K562 (cell line): ENCODE measurements around the gene NRCAM. TPM values are rescaled to one million over a fixed set of nuclear protein-coding genes. Genes with fewer than 3 reads are reported as not detected.

ENCODE experiments used
- ATAC-seq: fragments of 200-7000 bp; cut with Tn5 transposase; 3 replicates; pipeline ENCODE4 v1.9.1; 2020; ENCODE audit warnings: moderate library complexity
- BruUV-seq: library from RNA; stranded (reverse); fragments of 400-500 nt; replicated peaks from 2 replicates; lab custom pipeline; 2021; lab: Mats Ljungman, UMichigan
- CTCF ChIA-PET: fragments of 300-600 bp; formaldehyde crosslinking; extraction: SDS; loops from one replicate; lab custom pipeline; 2021; ENCODE audit warnings: low intra/inter-chr PET ratio; lab: Yijun Ruan, JAX
- POLR2A ChIA-PET: fragments of 300-600, 350-650 bp; sonication (Branson Sonifier 250); formaldehyde crosslinking; extraction: SDS; loops from one replicate; lab custom pipeline; 2021; ENCODE audit warnings: antibody characterized with exemption, inconsistent platforms; lab: Yijun Ruan, JAX
- DNase-seq, 4 experiments: peaks; one replicate each; pipeline versions ENCODE4 v3.0.0 to v3.0.0-alpha.2; 2011 to 2018; ENCODE audit warnings: low spot score in 3 of 4, mixed read lengths in 3 of 4; ENCODE audit errors: extremely low read depth in 1 of 4
- FAIRE-seq: peaks from 2 replicates; lab custom pipeline; 2011; peaks lifted over from hg19 to GRCh38; lab: Jason Lieb, UNC
- H2AFZ ChIP-seq: 2 replicates; pipeline ENCODE4 v1.6.0; 2011; ENCODE audit warnings: low read depth, low read length, control low read depth, inconsistent platforms
- H3K27ac ChIP-seq: fragments of 200-600 bp; 3 replicates; pipeline ENCODE4 v1.8.0; 2011; ENCODE audit warnings: low read depth, mild to moderate bottlenecking, control low read depth, inconsistent platforms, low read length, moderate library complexity, mixed read lengths; ENCODE audit errors: extremely low read depth
- H3K27me3 ChIP-seq, 2 experiments: fragments of 300-600 bp in 1 of 2; 2 replicates in 1 of 2; 3 replicates in 1 of 2; pipeline versions ENCODE4 v1.6.0 to v1.8.0; 2011; ENCODE audit warnings: inconsistent platforms in 2 of 2, low read length in 2 of 2, mild to moderate bottlenecking in 1 of 2, mixed read lengths in 1 of 2, moderate library complexity in 1 of 2; ENCODE audit not compliant: control insufficient read depth in 2 of 2, insufficient read depth in 2 of 2
- H3K36me3 ChIP-seq: fragments of 300-600 bp; 3 replicates; pipeline ENCODE4 v1.8.0; 2011; ENCODE audit warnings: mild to moderate bottlenecking, low read length, inconsistent platforms; ENCODE audit not compliant: control insufficient read depth, insufficient read depth
- H3K4me1 ChIP-seq, 2 experiments: fragments of 200-600 bp in 1 of 2; replicated peaks in 1 of 2; 2 replicates in 1 of 2; 3 replicates in 1 of 2; pipeline versions ENCODE4 v1.5.1 to v1.8.0; 2011; ENCODE audit warnings: inconsistent platforms in 2 of 2, low read length in 2 of 2, mild to moderate bottlenecking in 1 of 2, mixed read lengths in 1 of 2, moderate library complexity in 1 of 2; ENCODE audit not compliant: control insufficient read depth in 2 of 2, insufficient read depth in 2 of 2
- H3K4me2 ChIP-seq: 2 replicates; pipeline ENCODE4 v1.6.1; 2011; ENCODE audit warnings: low read length, control low read depth, inconsistent platforms, mixed read lengths; ENCODE audit not compliant: insufficient read depth
- H3K4me3 ChIP-seq: fragments of 200-600 bp; sonication (generic), shearing (Covaris generic); 2 replicates; pipeline ENCODE4 v1.5.1; 2016; ENCODE audit warnings: control low read depth, inconsistent platforms
- H3K79me2 ChIP-seq: fragments of 200-600 bp; 3 replicates; pipeline ENCODE4 v1.8.0; 2011; ENCODE audit warnings: low read length, inconsistent platforms; ENCODE audit not compliant: control insufficient read depth, insufficient read depth
- H3K9ac ChIP-seq, 2 experiments: 2 replicates each; pipeline versions ENCODE4 v1.6.0 to v1.6.1; 2011; ENCODE audit warnings: low read depth in 2 of 2, low read length in 2 of 2, control low read depth in 1 of 2, inconsistent platforms in 1 of 2, mild to moderate bottlenecking in 1 of 2, mixed read lengths in 1 of 2; ENCODE audit not compliant: insufficient read depth in 1 of 2
- H3K9me1 ChIP-seq: one replicate; pipeline ENCODE4 v1.6.0; 2011; ENCODE audit warnings: inconsistent platforms, mild to moderate bottlenecking, low read length, moderate library complexity; ENCODE audit not compliant: control insufficient read depth, insufficient read depth
- H3K9me3 ChIP-seq: replicated peaks from 2 replicates; pipeline ENCODE4 v1.5.1; 2011; ENCODE audit warnings: low read depth, low read length, inconsistent platforms; ENCODE audit not compliant: control insufficient read depth, insufficient read depth
- H4K20me1 ChIP-seq: replicated peaks from 2 replicates; pipeline ENCODE4 v1.6.1; 2011; ENCODE audit warnings: low read length, inconsistent platforms, mixed read lengths; ENCODE audit not compliant: control insufficient read depth, insufficient read depth
- CEBPB ChIP-seq: fragments of 450-650 bp; IDR thresholded peaks from 2 replicates; pipeline ENCODE4 v1.6.1; 2016; ENCODE audit warnings: missing genetic modification characterization, missing compliant biosample characterization
- CEBPG ChIP-seq, 3 experiments: fragments of 200-800 bp in 1 of 3; sonication (Bioruptor generic) in 1 of 3; sonication (generic) in 1 of 3; formaldehyde crosslinking in 1 of 3; IDR thresholded peaks in 2 of 3; conservative IDR thresholded peaks in 1 of 3; 2 replicates each; pipeline versions ENCODE4 v1.6.1 to v1.8.0; 2016 to 2022; ENCODE audit warnings: missing compliant biosample characterization in 2 of 3, missing genetic modification characterization in 2 of 3, mild to moderate bottlenecking in 1 of 3, missing genetic modification reagents in 1 of 3
- HNRNPL ChIP-seq: fragments of 200-400 bp; formaldehyde crosslinking; IDR thresholded peaks from 2 replicates; pipeline ENCODE4 v1.6.1; 2017; ENCODE audit warnings: low read depth, mild to moderate bottlenecking, low read length
- JUND ChIP-seq, 2 experiments: IDR thresholded peaks; 2 replicates in 1 of 2; 3 replicates in 1 of 2; pipeline ENCODE4 v1.6.1; 2011; ENCODE audit warnings: borderline replicate concordance in 2 of 2, low read depth in 2 of 2, low read length in 2 of 2, improper control_type of control experiment in 1 of 2, missing biosample characterization in 1 of 2, missing genetic modification characterization in 1 of 2, missing genetic modification reagents in 1 of 2
- PHB2 ChIP-seq: fragments of 450-650 bp; IDR thresholded peaks from 2 replicates; pipeline ENCODE4 v1.6.1; 2017; ENCODE audit warnings: low read depth
- SUPT5H ChIP-seq: fragments of 450-650 bp; IDR thresholded peaks from 2 replicates; pipeline ENCODE4 v1.6.1; 2016
- WGBS: fragments of 100-300 bp; shearing (Covaris generic); methylation state at CpG from one replicate; pipeline ENCODE4 v1.1.6; 2016; ENCODE audit warnings: low coverage, mixed read lengths; ENCODE audit not compliant: insufficient coverage; ENCODE audit errors: missing lambda C conversion rate; 5-methylcytosine and 5-hydroxymethylcytosine counted together
- in situ Hi-C: fragments of 300-500 bp; cut with MboI; formaldehyde crosslinking; loops from 4 replicates; pipeline ENCODE4 v1.15.0; 2018; ENCODE audit warnings: inconsistent platforms, mixed read lengths
- intact Hi-C: fragments of 100-400 bp; cut with micrococcal nuclease; formaldehyde crosslinking; loops from 2 replicates; pipeline ENCODE4 v1.14.2; 2022
- polyA plus RNA-seq, 8 experiments: library from polyadenylated mRNA; depleted of rRNA in 4 of 8; stranded (reverse) in 5 of 8; unstranded in 3 of 8; fragments of >200 nt; fragmentation: Nextera tagmentation in 2 of 8; fragmentation: Illumina TruSeq in 1 of 8; extraction: Ambion mirVana in 2 of 8; extraction: Trizol in 1 of 8; gene quantifications; 2 replicates each; pipeline versions ENCODE4 v1.2.1 to v1.2.3, GENCODE V29; 2011 to 2014; ENCODE audit warnings: inconsistent platforms in 1 of 8, missing spikeins in 1 of 8
- total RNA-seq, 7 experiments: library from RNA; depleted of rRNA in 6 of 7; stranded (reverse); fragments of >200 nt in 6 of 7; fragmentation: Illumina TruSeq in 2 of 7; extraction: Trizol in 2 of 7; gene quantifications; 2 replicates each; pipeline versions ENCODE4 v1.2.1 to v1.2.3, GENCODE V29; 2011 to 2021; ENCODE audit warnings: low replicate concordance in 1 of 7

Gene NRCAM
- total and polyA plus RNA-seq, 9 of the 15 experiments (the other 6 are each of a cell fraction or from before 2014, with no cell fraction given): 0.03 to 0.54 (median 0.12) TPM; not detected in 1

- H3K9ac ChIP-seq: no peak overlapping the region
- in situ Hi-C loops (no loop called here), intact Hi-C loops (no loop called here)
- CTCF ChIA-PET: interaction anchor here (0.6 kb wide), 1 partner anchor 62 kb away, joined by 3 read pairs; no protein-coding TSS in a partner anchor
- DNase-seq (no peak), FAIRE-seq (no peak), ATAC-seq (no peak)
- no peaks in the 10 kb centered on the region for H3K36me3 ChIP-seq
- no peaks in the 10 kb centered on the region for H3K4me1 ChIP-seq
- H2AFZ ChIP-seq: no peak overlapping the region
- 3% methylated on average over 4 of the region's 4 CpGs for WGBS
- H3K9me1 ChIP-seq: no peaks in the 10 kb centered on the region
- no peak overlapping the region for H3K4me3 ChIP-seq
- no peaks in the 10 kb centered on the region for H3K79me2 ChIP-seq
- H3K27me3 ChIP-seq: peaks cover 0 to 2% of the 10 kb centered on the region in 2 experiments; a peak in 2 of 5 replicates
- TF ChIP-seq CEBPB (tag) (peak; percentile 70), CEBPG (CRISPR knock-in tag; IDR thresholded peaks at IDR 0.05) (no peak), CEBPG (tag; conservative IDR thresholded peaks at IDR 0.05 in 1 of 2, IDR thresholded peaks at IDR 0.05 in 1 of 2) (peak in 1 of 2 experiments; percentile 84; a peak in 2 of 4 replicates), JUND (IDR thresholded peaks at IDR 0.05; ENCODE audit: borderline replicate concordance, low read depth, low read length) (no peak), JUND (tag; IDR thresholded peaks at IDR 0.05; ENCODE audit: borderline replicate concordance, low read depth, low read length) (no peak), SUPT5H (no peak), HNRNPL (no peak), PHB2 (no peak)
- POLR2A ChIA-PET: interaction anchor here (1.2 to 1.4 kb wide), 3 partner anchors 14 to 21 kb away, joined by 3 to 4 read pairs (median 3); no protein-coding TSS in a partner anchor
- no peak overlapping the region for H3K4me2 ChIP-seq
- H3K27ac ChIP-seq: no peak overlapping the region
- H3K9me3 ChIP-seq: no peaks in the 10 kb centered on the region
- no peaks in the 10 kb centered on the region for H4K20me1 ChIP-seq
- BruUV-seq: no TSS peak
Observed at GRCh38 chr7:108322925-108323832, 133.1 kb downstream of the NRCAM start.
